Lung microvascular endothelial cell (primary cell): ENCODE data around the gene REM1. TPM values are rescaled to one million over a fixed set of nuclear protein-coding genes. Genes with fewer than 3 reads are reported as not detected.
"Not testable (repeated sequence)": the region's sequence is repeated elsewhere in the genome, so short reads cannot be mapped to it uniquely, and the experiment has no call there.

Experiments
- DNase-seq, 2 donors: peaks; one replicate each; pipeline versions ENCODE4 v3.0.0 to v3.0.0-alpha.2; 2010; ENCODE audit warnings: low read depth in 2 of 2
- total RNA-seq: library from RNA; depleted of rRNA; stranded (reverse); fragments of >200 nt; gene quantifications from 2 replicates; pipeline ENCODE4 v1.2.1, GENCODE V29; 2014

The REM1 gene
- total RNA-seq, 1 donor from 2014 or later: not detected

DNA sequence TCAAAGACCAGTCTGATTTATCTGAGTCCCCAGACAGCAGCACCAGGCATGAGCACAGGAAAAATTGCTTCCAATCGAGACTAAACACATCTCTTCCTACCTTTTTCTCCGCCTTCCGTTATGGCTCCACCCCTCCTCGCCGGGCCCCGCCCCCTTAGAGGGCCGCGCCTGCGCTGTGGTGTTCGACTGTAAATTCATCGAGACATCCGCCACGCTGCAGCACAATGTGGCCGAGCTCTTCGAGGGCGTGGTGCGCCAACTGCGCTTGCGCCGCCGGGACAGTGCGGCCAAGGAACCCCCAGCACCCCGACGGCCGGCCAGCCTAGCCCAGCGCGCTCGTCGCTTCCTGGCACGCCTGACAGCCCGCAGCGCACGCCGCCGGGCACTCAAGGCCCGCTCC lies 8.9 kb downstream of the REM1 start:
- peak; percentile 20 to 22 for DNase-seq

DNA sequence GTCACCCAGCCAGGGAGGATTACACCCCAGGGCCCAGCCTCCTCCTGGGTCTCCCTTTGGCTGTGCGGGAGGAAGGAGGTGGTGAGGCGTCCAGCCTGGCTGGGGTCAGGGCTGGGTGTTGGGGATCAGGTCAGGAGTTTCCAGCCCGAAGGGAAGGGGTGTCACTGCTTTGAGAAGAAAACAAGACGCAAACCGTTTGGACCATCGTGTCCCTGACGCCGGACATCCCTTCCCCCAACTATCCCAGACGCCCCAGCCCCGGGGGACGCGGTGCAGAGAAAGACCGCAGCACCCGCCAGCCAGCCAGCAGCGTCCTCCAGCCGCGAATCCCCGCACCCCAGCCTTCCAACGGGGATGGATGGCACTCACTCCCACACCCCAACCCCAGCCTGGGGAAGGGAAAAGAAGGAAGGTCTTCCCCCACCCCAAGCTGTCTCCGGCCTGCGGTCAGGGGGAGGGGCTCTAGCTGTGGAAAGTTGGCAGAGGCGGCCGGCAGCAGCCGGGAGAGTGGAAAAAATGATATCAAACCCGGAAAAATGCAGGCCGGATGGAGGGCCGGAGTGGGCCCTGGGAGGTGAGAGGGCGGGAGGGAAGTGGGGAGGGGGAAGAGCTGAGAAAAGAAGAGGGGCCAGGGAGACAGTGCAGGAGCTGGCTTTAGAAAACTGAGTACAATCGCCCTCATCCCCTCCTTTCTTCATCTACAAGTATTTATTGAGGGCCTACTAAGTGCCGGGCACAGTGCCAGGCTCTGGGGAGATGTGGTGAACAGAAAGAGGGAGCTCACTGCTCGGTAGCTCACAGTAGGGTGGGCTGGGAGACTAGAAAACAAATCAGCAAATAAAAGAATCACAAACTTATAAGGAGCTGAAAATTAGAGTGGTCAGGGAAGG lies 10.6 kb downstream of the REM1 start:
- peak; percentile 42 to 92 for DNase-seq

DNA sequence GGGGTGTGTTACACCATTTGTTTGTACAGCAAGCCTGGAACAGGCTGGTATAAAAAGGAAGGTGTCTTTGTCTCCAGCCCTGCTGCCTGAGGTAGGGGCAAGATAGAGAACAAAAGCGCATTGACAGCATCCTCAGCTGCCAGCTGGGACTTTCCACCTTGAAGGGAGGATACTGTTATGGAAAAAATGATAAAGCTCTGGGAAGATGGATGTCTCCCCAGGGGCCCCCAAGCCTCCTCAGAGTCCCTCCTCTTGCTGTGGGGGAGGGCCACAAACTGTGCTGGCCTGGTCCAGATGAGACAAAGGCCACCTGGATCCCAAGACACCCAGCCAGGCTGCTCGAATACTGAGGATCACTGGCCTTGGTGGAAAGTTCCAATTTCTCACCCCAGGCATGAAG lies 13.0 kb downstream of the REM1 start:
- no peak for DNase-seq

- DNase-seq: no peak
These were observed 14.1 kb downstream of the REM1 start for GRCh38 chr20:31489152-31489551.

DNA sequence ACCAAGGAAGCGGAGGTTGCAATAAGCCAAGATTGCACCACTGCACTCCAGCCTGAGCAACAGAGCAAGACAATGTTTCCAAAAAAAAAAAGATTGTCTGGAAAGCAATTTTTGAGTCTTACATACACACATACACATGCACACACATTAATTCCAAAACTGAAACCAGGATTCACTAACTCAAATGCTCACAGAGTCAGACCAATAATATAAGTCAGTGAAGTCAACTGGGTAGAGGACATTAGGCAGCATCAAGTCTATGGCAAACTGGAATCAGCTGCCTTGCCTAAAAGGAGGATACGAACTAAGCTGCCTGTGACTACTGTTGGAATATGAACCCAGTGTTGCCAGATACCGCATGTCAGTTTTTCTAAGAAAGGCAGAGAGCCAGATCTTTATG lies 15.7 kb downstream of the REM1 start:
- DNase-seq: no peak

- DNase-seq: peak; percentile 37 to 46
These were observed 19.0 kb downstream of the REM1 start for GRCh38 chr20:31494131-31494530.

GRCh38 chr20:31496761-31497295 lies 21.7 kb downstream of the REM1 start:
- no peak for DNase-seq

- DNase-seq: no peak
These were observed 22.9 kb downstream of the REM1 start for GRCh38 chr20:31497838-31498540.

GRCh38 chr20:31500527-31500926 lies 25.4 kb downstream of the REM1 start:
- DNase-seq: no peak

DNA sequence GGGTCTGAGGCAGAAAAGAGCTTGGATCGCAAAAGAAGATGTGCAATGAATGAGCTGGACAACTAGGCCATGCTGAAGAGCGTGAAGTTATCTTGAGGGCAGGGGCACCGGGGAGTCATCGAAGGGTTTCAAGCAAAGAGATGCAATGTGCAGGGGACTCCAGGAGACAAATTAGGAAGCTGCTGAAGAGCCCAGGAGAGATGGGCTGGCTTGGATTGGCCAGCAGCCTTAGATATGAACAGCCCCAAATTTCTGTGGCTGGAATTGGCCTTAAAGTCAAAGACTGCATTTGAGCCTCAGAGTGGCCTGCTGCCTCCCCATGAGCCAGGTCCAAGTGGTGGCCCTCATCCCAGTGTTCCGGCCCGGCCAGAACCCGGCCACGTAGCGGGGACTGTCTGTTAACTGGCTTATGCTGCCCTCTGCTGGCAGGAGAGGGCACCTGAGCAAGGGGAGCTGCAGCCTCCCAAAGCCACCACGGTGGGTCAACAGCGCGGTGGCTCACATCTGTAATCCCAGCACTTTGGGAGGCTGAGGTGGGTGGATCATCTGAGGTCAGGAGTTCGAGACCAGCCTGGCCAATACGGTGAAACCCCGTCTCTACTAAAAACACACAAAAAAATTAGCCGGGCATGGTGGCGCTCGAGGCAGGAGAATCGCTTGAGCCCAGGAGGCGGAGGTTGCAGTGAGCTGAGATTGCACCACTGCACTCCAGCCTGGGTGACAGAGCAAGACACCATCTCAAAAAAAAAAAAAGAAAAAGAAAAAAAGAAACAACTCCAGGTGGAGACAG lies 28.0 kb downstream of the REM1 start:
- DNase-seq: peak; percentile 69 to 85

GRCh38 chr20:31505903-31506302 lies 30.8 kb downstream of the REM1 start:
- no peak for DNase-seq

- no peak for DNase-seq
These were observed 33.6 kb downstream of the REM1 start for GRCh38 chr20:31508517-31509244.

- DNase-seq: peak; percentile 96 to 97
These were observed 39.3 kb downstream of the REM1 start, which contains the start of gene HM13 for GRCh38 chr20:31514154-31515071. Gene HM13, plus strand, starts transcription at chr20:31514442. Its CDS starts 110 bp downstream, at chr20:31514552.

DNA sequence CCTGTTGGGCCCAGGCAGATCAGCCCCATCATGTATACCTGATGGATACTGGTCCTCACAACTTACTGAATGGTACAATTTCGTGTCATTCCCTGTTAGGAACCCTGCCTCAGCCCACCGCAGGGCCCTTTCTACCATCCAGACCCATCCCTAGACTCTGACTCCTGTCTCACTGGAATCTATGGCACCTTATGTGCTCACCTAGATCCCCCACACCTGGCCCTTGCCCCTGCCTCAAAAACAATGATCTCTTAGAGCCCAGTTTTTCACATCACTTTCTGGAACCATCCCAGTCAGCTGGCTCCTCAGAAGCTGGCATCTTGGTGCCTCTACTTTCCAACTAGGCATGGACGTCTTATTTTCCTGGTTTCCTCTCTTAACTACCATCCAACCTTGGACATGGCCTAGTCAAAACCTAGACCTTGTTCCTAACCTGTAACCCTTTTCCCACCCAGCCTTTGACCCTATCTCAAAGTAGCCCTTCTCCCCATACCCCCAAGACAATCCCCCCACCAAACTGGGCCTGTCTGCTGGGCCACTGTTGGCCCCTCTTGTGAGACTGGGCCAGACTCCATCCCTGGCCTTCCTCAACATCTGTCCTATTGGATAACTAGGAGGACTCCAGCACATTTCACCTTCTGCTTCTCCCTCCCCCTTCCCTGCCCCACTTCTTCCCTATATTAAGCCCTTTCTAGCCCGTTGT lies 40.1 kb downstream of the REM1 start:
- no peak for DNase-seq

DNA sequence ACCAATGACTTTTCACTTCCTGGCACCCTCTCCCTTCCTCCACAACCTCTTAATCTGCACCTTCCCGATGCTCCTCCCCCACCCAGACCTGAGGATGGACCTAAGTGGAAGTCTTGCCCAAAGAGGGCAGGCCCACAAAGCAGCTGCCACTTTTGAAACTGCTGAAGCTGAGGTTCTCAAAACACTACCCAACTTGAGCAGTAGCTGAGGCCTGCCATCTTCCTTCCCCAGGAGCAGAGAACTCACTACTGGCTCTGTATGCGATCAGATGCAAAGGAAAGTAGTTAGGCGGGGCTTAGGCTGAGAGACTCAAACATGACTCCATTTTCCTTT lies 40.7 kb downstream of the REM1 start:
- no peak for DNase-seq

- no peak for DNase-seq
These were observed 41.1 kb downstream of the REM1 start for GRCh38 chr20:31516166-31516565.

DNA sequence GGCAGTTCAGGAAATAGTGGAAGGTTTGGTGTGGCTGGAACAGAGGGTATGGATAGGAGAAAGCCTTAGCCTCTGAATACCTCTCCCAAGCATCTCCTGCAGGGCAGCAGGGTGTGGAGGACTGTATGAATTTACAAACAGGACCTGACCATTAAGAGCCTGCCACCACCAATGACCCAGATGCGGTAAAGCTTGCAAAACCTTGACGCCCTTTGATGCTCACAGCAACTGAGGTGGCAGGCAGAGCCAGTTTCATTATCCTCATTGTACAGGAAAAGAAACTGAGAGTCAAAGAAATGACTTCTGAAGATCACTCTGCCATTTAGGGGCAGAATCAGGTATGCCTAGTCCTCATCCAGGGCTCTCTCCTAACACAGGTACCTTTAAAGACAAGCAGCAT lies 41.6 kb downstream of the REM1 start:
- DNase-seq: no peak

GRCh38 chr20:31517373-31517772 lies 42.3 kb downstream of the REM1 start:
- peak; percentile 55 to 71 for DNase-seq

- not testable (repeated sequence) for DNase-seq
These were observed 46.2 kb downstream of the REM1 start for GRCh38 chr20:31521267-31521666.
